HG03439 (cell line): ENCODE measurements around the gene FAM221B.
A peak's percentile ranks its signal among the peaks of the same experiment; 100 is the strongest.

Source experiments
- ATAC-seq: cut with Tn5 transposase; IDR thresholded peaks from one replicate; pipeline ENCODE4 v1.9.1; 2021; ENCODE audit warnings: mild to moderate bottlenecking, moderate library complexity; ENCODE audit not compliant: unreplicated experiment

FAM221B gene

GRCh38 chr9:35822926-35823325 lies 5.6 kb downstream of the FAM221B start:
- no peak for ATAC-seq

DNA sequence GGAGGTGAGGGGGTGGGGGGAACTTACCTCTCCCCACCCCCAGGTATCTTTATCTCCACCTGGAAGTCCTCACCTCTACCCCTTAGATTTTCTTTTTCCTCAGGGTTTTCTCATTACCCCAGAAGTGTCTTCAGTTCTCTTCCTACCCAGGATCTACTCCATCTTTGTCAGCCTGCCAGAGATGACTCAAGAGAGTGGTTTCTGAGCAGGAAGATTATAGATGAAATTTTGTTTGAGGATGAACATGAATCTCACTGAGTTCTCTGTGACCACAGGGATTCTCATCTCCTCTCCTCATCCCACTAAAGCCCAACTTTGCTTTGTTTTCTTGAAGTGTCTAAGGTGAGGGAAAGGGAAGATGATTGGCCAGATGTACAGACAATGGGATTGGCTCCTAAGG lies 8.5 kb downstream of the FAM221B start:
- no peak for ATAC-seq

GRCh38 chr9:35818341-35818740 lies 10.2 kb downstream of the FAM221B start:
- no peak for ATAC-seq

DNA sequence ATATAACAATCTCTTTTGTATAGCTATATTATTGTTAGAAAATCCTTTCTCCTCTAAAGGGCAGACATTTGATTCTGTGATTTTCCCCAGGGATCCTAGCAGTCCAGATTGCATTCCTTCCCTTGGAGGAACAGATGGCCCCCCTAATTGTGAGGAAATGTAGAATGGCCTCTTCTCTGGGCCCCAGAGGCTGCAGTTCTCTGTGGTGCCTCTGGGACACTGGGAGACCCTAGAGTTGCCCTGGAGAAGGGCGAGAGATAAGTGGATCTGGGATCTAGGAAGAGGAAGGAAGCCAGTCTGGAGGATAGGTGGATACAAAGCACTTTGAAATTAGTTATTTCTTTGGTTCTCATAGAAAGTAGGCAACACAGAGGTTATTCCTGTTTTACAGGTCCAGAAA lies 11.8 kb downstream of the FAM221B start:
- no peak for ATAC-seq

DNA sequence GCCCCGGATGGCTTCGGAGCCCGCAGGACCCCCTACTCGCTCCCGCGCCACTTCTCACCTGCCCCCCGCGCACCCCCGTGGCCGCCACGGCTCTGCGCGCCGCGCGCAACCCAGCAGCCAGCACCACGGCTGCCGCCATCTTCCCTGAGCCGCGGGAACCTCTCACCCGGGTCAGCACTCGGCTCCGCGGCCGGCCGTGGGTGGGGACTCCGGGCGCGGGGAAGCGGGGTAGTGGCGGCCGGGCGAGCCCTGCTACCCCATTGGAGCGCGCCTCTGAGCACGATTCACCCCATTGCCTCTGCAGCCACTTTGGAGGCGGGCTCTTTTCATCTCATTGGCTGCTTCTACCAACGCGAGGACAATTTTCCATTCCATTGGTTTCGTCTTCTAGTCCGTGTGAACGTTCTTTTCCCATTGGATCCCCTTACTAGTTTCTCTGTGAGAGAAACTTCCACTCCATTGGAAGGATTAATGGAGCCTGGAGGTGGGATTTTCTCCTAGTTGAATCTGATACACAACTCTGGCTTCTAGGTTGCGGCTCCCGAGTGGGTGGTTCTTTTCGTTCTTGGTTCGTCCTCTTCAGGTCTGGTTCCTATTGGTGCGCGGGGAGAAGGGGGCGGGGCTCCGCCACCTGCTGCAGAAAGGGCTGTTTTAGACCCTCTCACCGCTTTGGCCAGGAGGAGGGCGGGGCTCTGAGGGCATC lies 13.5 kb downstream of the FAM221B start, which contains the start of gene HINT2:
TSS of gene HINT2 (minus strand) at position 202 of the 703 bp plus-strand sequence. CDS start at position 139, 63 bp downstream.
- peak; percentile 79 for ATAC-seq

DNA sequence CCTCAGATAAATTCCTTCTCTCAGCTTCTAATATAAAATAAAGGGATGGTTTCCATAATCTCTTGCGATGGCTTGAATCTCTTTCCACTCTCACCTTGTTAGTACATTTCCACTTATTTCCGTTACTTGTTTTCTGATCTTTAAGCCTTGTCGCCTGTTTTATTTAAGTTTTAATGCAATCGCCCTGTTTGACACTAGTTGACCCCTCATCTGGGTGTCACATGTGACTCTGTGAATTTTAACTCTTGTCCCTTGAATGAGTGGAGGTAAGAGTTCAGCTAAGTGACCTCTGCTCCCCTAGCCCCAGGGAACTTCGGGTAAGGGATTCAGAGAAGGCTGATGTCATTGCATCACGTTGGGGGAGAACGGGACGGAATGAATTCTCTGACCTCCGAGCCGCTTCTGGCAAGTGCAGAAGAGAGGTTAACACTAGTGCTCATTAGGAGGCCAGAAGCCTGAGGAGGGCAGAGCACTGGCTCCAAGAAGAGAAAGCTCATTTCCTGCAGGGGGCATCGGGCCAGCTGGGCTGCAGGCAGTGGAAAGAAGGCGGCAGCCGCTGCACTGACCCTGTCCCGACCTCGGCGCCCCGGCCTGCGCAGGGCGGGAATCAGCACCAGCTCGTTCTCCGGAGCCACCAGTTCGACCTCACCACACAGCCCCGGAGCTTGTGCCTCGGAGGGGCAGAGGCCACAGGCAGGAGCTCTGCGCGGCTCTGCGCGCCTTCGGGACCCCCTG lies 14.3 kb downstream of the FAM221B start:
- ATAC-seq, result peak; percentile 15

DNA sequence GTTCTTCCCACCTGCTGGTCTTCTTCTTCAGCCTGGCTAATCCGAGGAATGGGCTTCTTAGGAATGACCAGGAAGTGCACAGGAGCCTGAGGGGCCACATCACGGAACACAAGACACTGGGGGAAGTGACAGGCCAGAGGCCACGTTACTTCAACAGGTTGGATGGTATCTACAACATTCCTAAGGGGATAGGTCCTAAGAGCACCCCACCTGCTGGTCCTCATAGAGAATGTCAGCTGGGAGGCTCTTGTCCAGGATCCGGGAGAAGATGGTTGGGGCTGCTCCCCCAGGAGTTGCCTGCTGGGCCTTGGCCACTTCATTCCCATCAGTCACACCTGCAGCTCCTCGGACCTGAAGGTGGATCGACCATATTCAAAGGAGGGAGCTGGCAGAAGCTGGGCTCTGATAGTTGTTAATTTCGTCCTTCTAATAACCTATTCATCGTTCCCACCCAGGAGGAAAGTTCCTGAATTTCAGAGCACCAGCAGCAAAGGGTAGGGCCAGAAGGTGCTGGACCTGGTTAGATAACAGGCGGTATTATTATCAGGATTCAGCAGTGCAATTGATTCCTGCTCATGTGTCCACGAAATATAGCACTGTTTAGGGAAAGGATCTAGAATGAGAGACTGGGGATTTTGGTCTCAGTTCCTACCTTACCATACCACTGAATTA lies 15.0 kb downstream of the FAM221B start:
- no peak for ATAC-seq

GRCh38 chr9:35812025-35812602 lies 16.4 kb downstream of the FAM221B start, which contains the start of gene SPAG8:
TSS of gene SPAG8 (minus strand) at chr9:35812262. CDS start at chr9:35812147, 115 bp downstream.
- ATAC-seq, result peak; percentile 53

DNA sequence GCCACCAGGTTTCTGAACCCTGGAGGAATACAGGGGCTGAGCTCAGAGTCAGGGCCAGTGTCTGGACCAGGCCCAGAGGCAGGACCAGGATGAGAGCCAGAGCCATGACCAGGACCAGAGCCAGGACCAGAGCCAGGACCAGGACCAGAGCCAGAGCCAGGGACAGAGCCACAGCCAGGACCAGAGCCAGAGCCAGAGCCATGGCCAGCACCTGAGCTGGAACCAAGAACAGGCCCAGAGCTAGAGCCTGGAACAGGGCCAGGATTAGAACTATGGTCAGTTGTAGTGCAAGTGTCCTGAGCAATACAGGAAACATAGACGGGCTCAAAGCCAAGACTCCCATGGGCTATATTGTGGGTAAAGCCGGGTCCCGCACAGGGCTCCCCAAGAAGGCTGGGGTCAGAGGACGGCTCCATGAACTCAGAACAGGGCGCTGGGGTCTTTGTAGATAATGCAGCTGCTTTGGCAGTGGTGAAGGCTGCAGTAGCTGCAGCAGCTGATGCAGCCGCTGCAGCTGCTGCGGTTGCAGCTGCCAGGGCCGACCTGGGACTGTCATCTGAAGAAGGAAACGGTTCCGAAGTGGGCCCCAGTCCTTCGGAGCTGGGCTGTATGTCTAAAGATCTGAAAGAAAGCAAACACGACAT lies 17.0 kb downstream of the FAM221B start:
- ATAC-seq, result no peak

GRCh38 chr9:35810122-35810521 lies 18.4 kb downstream of the FAM221B start:
- ATAC-seq, result no peak

GRCh38 chr9:35808433-35808832 lies 20.1 kb downstream of the FAM221B start:
- ATAC-seq, result no peak

- ATAC-seq, result no peak
Observed at GRCh38 chr9:35806101-35806500, 22.4 kb downstream of the FAM221B start.

GRCh38 chr9:35801328-35802128 lies 27.0 kb downstream of the FAM221B start:
- no peak for ATAC-seq

DNA sequence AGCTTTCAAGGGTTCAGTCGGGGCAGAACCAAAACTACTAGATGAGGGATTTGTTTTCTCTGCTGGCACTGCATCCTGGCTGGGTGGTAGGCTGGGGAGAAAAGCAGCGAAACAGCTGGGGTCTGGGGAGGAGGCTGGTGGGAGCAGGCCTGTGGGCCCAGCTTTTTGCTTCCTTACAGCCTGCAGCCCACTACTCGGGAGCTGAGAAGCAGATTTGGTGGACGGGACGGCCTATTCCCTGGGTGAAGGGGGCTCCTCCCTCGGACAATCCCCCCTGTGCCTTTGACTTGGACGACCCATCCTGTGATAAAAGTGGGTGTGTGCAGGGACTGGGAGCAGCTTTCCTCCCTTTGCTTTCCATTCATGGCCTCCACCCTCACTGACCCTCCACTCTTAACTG lies 28.0 kb downstream of the FAM221B start:
- no peak for ATAC-seq

DNA sequence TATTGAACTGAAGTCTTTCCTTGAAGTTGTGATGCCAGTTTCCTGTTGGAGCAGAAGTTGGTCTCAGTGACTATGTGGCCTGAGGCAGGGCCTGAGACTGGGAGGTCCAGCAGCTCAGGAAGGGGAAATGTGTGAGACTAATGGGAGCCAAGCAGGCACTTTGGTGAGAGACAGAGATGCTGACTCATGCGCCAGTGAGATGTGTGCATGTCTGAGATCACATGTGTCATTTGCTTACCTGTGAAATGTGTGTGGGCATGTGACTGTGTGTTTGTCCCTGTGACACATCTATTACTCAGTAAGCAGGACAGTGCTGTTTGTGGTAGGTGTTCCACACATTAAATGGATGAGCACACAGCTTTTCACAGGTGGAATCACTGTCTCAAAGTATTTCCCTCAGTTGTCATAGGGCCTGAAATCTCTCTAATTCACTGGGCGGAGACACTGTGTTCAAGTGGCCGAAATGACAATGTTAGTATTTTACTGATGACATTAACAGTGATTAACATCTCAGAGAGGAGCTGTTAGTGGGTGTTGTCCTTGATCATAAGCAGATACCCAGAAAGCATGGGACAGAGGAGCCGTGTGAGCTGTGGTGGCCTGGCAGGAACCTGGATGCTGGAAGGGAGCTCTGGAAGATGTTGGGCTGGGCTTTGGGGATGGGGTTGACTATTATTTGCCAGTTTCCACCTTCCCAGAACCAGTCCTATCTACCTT lies 29.7 kb downstream of the FAM221B start:
- no peak for ATAC-seq

GRCh38 chr9:35797311-35798109 lies 31.0 kb downstream of the FAM221B start:
- no peak for ATAC-seq

- no peak for ATAC-seq
Observed at GRCh38 chr9:35795695-35796094, 32.8 kb downstream of the FAM221B start.

- no peak for ATAC-seq
Observed at GRCh38 chr9:35793461-35793860, 35.1 kb downstream of the FAM221B start.

GRCh38 chr9:35792826-35793225 lies 35.7 kb downstream of the FAM221B start:
- ATAC-seq, result no peak
